ENCODE results near the gene DPYSL4. TPM values are rescaled to one million over a fixed set of nuclear protein-coding genes. Genes with fewer than 3 reads are reported as not detected.

DPYSL4 gene
- total RNA-seq, 1 experiment from 2014 or later: 26.3 TPM

DNA sequence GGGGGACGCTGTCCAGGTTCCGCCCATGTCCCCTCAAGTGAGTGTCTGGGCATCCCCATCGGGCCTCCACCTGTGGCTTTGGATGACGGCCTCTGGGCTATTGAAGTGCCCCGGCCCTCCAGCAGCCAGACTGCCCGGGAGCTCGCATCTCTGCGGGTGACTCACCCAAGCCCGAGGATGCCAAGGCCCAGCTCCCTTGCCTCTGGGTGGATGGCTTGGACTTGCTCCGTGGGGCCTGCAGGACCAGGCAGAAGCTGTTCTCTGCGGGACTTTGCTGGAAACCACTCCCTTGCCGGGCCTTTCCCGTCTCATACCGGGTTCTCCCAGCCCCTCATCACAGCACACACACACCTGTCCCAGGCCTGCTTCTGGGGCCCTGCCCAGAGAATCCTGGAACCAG lies 22.4 kb downstream of the DPYSL4 start:
- no peak overlapping the region for H4K5ac ChIP-seq (ENCODE audit: insufficient read length, low read depth, low read length)
- no peak overlapping the region for H4K91ac ChIP-seq (ENCODE audit: insufficient read length, low read depth, low read length)
- DNase-seq: no peak
- Mint-ChIP-seq H3K4me1 (no peaks in the 10 kb centered on the region), H3K27ac (no peak overlapping the region), H3K4me3 (no peak overlapping the region), H3K27me3 (ENCODE audit: low read depth) (peaks cover 5% of the 10 kb centered on the region; the same call in 1 of the 2 replicates), H3K9me3 (peaks cover 5 to 9% of the 10 kb centered on the region in 2 experiments), H3K36me3 (ENCODE audit: insufficient read depth in 1 of 3, low read depth in 3 of 3) (peaks cover 5 to 7% (median 6%) of the 10 kb centered on the region in 3 experiments; a peak in 6 of 7 replicates)
- H2BK5ac ChIP-seq (ENCODE audit: insufficient read length, low read length): no peak overlapping the region
- no peak overlapping the region for H3K9ac ChIP-seq (ENCODE audit: extremely low read depth, insufficient read length, low read length)
- H3K9me3 ChIP-seq (ENCODE audit: control insufficient read depth, low read depth, low read length): no peaks in the 10 kb centered on the region
- no peak overlapping the region for H3K18ac ChIP-seq (ENCODE audit: insufficient read length, low read depth, low read length)
- no peaks in the 10 kb centered on the region for H3K79me2 ChIP-seq (ENCODE audit: insufficient read depth, low read length)
- H4K8ac ChIP-seq (replicated peaks; ENCODE audit: insufficient read length, low read depth, low read length): no peak overlapping the region
- no peak overlapping the region for H2AK5ac ChIP-seq (ENCODE audit: insufficient read length, low read length)
- no peaks in the 10 kb centered on the region for H3K4me1 ChIP-seq (ENCODE audit: insufficient read depth, low read length)
- no peak overlapping the region for H3K4me2 ChIP-seq (ENCODE audit: insufficient read depth, insufficient read length, low read length)
- TF ChIP-seq, protein P1, sequence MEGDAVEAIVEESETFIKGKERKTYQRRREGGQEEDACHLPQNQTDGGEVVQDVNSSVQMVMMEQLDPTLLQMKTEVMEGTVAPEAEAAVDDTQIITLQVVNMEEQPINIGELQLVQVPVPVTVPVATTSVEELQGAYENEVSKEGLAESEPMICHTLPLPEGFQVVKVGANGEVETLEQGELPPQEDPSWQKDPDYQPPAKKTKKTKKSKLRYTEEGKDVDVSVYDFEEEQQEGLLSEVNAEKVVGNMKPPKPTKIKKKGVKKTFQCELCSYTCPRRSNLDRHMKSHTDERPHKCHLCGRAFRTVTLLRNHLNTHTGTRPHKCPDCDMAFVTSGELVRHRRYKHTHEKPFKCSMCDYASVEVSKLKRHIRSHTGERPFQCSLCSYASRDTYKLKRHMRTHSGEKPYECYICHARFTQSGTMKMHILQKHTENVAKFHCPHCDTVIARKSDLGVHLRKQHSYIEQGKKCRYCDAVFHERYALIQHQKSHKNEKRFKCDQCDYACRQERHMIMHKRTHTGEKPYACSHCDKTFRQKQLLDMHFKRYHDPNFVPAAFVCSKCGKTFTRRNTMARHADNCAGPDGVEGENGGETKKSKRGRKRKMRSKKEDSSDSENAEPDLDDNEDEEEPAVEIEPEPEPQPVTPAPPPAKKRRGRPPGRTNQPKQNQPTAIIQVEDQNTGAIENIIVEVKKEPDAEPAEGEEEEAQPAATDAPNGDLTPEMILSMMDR (conservative IDR thresholded peaks at IDR 0.05): no peak
- no CpG with 5 or more reads among the region's 14 CpGs for WGBS (ENCODE audit: extremely low coverage, insufficient read length, low lambda C conversion rate)
- no peaks in the 10 kb centered on the region for H3K27me3 ChIP-seq (ENCODE audit: insufficient read depth, low read length)
- H3K14ac ChIP-seq (ENCODE audit: insufficient read depth, low read length): no peak overlapping the region
- H3K79me1 ChIP-seq (ENCODE audit: insufficient read depth, low read depth, low read length, poor library complexity, severe bottlenecking): no peaks in the 10 kb centered on the region
- no peak overlapping the region for H3K4ac ChIP-seq (ENCODE audit: low read depth, low read length)
- no peak overlapping the region for H3K27ac ChIP-seq (ENCODE audit: insufficient read length, low read depth, low read length)
- H2BK120ac ChIP-seq (ENCODE audit: low read depth, low read length, poor library complexity, severe bottlenecking): no peak overlapping the region
- no peak overlapping the region for H3K23ac ChIP-seq (ENCODE audit: insufficient read length, low read depth, low read length)
- H3K56ac ChIP-seq (ENCODE audit: insufficient read length, low read depth, low read length): no peak overlapping the region
- no peaks in the 10 kb centered on the region for H3K23me2 ChIP-seq (ENCODE audit: insufficient read length, low read depth, low read length, poor library complexity, severe bottlenecking)
- H3T11ph ChIP-seq (ENCODE audit: low read length): no peak overlapping the region
- H2AFZ ChIP-seq (ENCODE audit: low read length): no peak overlapping the region
- H2BK15ac ChIP-seq (ENCODE audit: low read depth, low read length): no peak overlapping the region
- no peaks in the 10 kb centered on the region for H4K20me1 ChIP-seq (ENCODE audit: control insufficient read depth, insufficient read depth, insufficient read length)
- H2BK12ac ChIP-seq (ENCODE audit: insufficient read length, low read depth, low read length): no peak overlapping the region
- no peak overlapping the region for H2BK20ac ChIP-seq (ENCODE audit: low read depth, low read length, poor library complexity, severe bottlenecking)

Data from H9 (cell line).